H1 (cell line): ENCODE data around the gene WDR7.

Experiments used
- CREB1 ChIP-seq: IDR thresholded peaks from 2 replicates; pipeline ENCODE4 v1.6.1; 2012; ENCODE audit warnings: inconsistent platforms
- CTCF ChIP-seq, 3 experiments: IDR thresholded peaks; 1 replicate in 2 of 3; 2 replicates in 1 of 3; pipeline versions ENCODE4 v1.5.1 to v1.6.1; 2011; ENCODE audit warnings: low read length in 3 of 3, mild to moderate bottlenecking in 3 of 3, inconsistent platforms in 2 of 3, low read depth in 1 of 3, moderate library complexity in 1 of 3; ENCODE audit not compliant: insufficient read depth in 1 of 3; ENCODE audit errors: control extremely low read depth in 1 of 3
- GABPA ChIP-seq: IDR thresholded peaks from 2 replicates; pipeline ENCODE4 v1.6.1; 2011; ENCODE audit warnings: mild to moderate bottlenecking, low read length, moderate library complexity, borderline replicate concordance; ENCODE audit not compliant: insufficient read depth
- MAFK ChIP-seq: IDR thresholded peaks from 2 replicates; pipeline ENCODE4 v1.6.1; 2012; ENCODE audit warnings: low read depth, mild to moderate bottlenecking, improper control_type of control experiment, low read length
- NRF1 ChIP-seq: IDR thresholded peaks from 2 replicates; pipeline ENCODE4 v1.6.1; 2011; ENCODE audit warnings: mild to moderate bottlenecking, low read depth, low read length, improper control_type of control experiment
- SRF ChIP-seq: IDR thresholded peaks from 2 replicates; pipeline ENCODE4 v1.6.1; 2011; ENCODE audit warnings: mild to moderate bottlenecking, low read depth, low read length, moderate library complexity
- TAF1 ChIP-seq: IDR thresholded peaks from 2 replicates; pipeline ENCODE4 v1.6.1; 2011; ENCODE audit warnings: mild to moderate bottlenecking, low read depth, low read length

DNA sequence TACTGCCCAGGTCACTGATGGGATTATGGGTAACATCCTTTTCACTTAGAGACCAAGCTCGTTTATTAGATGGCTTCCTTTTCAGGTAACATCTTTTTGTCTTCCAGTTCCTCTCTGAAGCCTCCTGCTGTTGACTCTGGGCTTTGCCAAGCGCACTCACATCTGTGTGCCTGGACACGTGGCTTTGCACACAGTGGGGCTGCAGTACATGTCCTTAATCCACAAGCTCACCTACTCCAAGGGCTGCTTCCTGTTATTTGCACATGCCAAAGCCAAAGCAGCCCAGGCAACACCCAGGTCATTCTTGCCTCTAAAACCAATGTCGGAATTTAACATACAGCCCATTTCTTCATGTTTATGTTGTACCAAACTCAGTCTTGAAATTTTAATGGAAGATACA lies 371.6 kb downstream of the WDR7 start:
- TF ChIP-seq NRF1, result no peak
- no peak for TF ChIP-seq SRF
- TF ChIP-seq MAFK, result no peak
- TF ChIP-seq TAF1, result no peak
- TF ChIP-seq GABPA, result no peak
- TF ChIP-seq CTCF (IDR thresholded peaks at IDR 0.05; ENCODE audit: control extremely low read depth in 1 of 3, insufficient read depth in 1 of 3, low read depth in 1 of 3, low read length in 3 of 3), result no peak
- TF ChIP-seq CREB1, result no peak
